ENCODE measurements around the gene C12orf57. TPM values are rescaled to one million over a fixed set of nuclear protein-coding genes. Genes with fewer than 3 reads are reported as not detected.

The C12orf57 gene
- polyA plus RNA-seq, 10 donors = 120 to 180 (median 152) TPM

DNA sequence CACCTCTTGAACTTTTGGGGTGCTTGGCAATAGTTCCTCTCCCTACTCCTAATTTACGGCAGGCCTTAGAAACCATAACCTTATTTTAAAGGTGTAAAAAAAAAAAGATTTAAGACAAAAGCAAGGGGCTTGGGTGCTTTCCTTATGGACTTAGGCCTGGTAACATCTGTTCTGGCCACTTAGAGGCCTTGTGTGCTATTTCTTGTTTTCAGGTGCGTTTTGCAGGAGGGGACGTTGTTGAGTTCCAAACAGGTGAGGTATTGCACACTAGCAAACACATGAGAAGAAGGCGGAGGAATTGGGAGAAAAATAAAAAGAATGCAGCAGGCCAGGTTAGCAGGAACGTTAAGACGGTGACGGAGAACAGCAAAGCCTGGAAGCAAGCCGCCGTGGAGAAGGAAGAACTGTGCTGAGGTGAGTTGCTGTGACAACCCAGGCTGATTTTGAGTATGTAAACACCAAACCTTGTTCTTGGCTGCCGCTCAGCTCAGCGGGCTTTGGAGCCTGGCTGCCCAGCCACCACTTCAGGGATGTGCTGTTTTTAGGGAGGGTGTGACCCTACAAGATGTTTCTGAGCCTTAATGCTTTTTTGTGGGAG is 44.2 kb downstream of the C12orf57 start:
- DNase-seq = no peak

Other genes starting within 250 kb of the C12orf57 start
- gene PIANP, start 243.2 kb upstream of the C12orf57 start, polyA plus RNA-seq (ENCODE audit: insufficient read length in 10 of 10) = 1 to 10 TPM; 2.6 to 7.0 (median 4.4) TPM
- 10 to 100 TPM; 55.6 to 66.6 (median 61.9) TPM for gene COPS7A, start 220.0 kb upstream of the C12orf57 start, polyA plus RNA-seq (ENCODE audit: insufficient read length in 10 of 10)
- 100 to 1,000 TPM; 114 to 157 (median 128) TPM for gene MLF2, start 190.9 kb upstream of the C12orf57 start, polyA plus RNA-seq (ENCODE audit: insufficient read length in 10 of 10)
- 100 to 1,000 TPM; 245 to 421 (median 350) TPM for gene PTMS, start 177.7 kb upstream of the C12orf57 start, polyA plus RNA-seq (ENCODE audit: insufficient read length in 10 of 10)
- 1 to 10 TPM in 1 of 10 donors, under 1 TPM in 9; 0.30 to 1.2 (median 0.53) TPM for gene LAG3, start 171.5 kb upstream of the C12orf57 start, polyA plus RNA-seq (ENCODE audit: insufficient read length in 10 of 10)
- 10 to 100 TPM in 2 of 10 donors, 1 to 10 TPM in 8; 5.9 to 15.5 (median 7.7) TPM for gene CD4, start 154.5 kb upstream of the C12orf57 start, polyA plus RNA-seq (ENCODE audit: insufficient read length in 10 of 10)
- 10 to 100 TPM; 15.3 to 27.6 (median 17.9) TPM for gene GPR162, start 122.2 kb upstream of the C12orf57 start, polyA plus RNA-seq (ENCODE audit: insufficient read length in 10 of 10)
- 10 to 100 TPM; 32.6 to 62.7 (median 44.1) TPM for gene P3H3, start 115.6 kb upstream of the C12orf57 start, polyA plus RNA-seq (ENCODE audit: insufficient read length in 10 of 10)
- gene GNB3, start 103.1 kb upstream of the C12orf57 start, polyA plus RNA-seq (ENCODE audit: insufficient read length in 10 of 10) = 10 to 100 TPM; 10.3 to 40.0 (median 26.3) TPM
- gene CDCA3, start 92.7 kb upstream of the C12orf57 start, polyA plus RNA-seq (ENCODE audit: insufficient read length in 10 of 10) = 10 to 100 TPM; 14.1 to 25.5 (median 19.5) TPM
- gene USP5, start 91.9 kb upstream of the C12orf57 start, polyA plus RNA-seq (ENCODE audit: insufficient read length in 10 of 10) = 10 to 100 TPM; 46.9 to 67.1 (median 59.3) TPM
- gene TPI1, start 76.5 kb upstream of the C12orf57 start, polyA plus RNA-seq (ENCODE audit: insufficient read length in 10 of 10) = 1,000 to 10,000 TPM in 3 of 10 donors, 100 to 1,000 TPM in 7; 716 to 1,072 (median 910) TPM
- gene SPSB2, start 70.7 kb upstream of the C12orf57 start, polyA plus RNA-seq (ENCODE audit: insufficient read length in 10 of 10) = 1 to 10 TPM; 2.5 to 7.0 (median 5.7) TPM
- 10 to 100 TPM in 6 of 10 donors, 1 to 10 TPM in 4; 8.4 to 11.7 (median 10.2) TPM for gene LRRC23, start 39.2 kb upstream of the C12orf57 start, polyA plus RNA-seq (ENCODE audit: insufficient read length in 10 of 10)
- 10 to 100 TPM in 2 of 10 donors, 1 to 10 TPM in 8; 5.2 to 11.7 (median 8.4) TPM for gene ENO2, start 29.4 kb upstream of the C12orf57 start, polyA plus RNA-seq (ENCODE audit: insufficient read length in 10 of 10)
- gene ATN1, start 16.1 kb upstream of the C12orf57 start, polyA plus RNA-seq (ENCODE audit: insufficient read length in 10 of 10) = 10 to 100 TPM; 58.2 to 79.9 (median 68.1) TPM
- not detected for gene RNU7-1, start 206 bp upstream of the C12orf57 start, polyA plus RNA-seq (ENCODE audit: insufficient read length in 10 of 10)
- gene PTPN6, start 7.3 kb downstream of the C12orf57 start, polyA plus RNA-seq (ENCODE audit: insufficient read length in 10 of 10) = 10 to 100 TPM in 1 of 10 donors, 1 to 10 TPM in 9; 4.3 to 10.6 (median 6.6) TPM
- 100 to 1,000 TPM; 254 to 293 (median 280) TPM for gene PHB2, start 26.6 kb downstream of the C12orf57 start, polyA plus RNA-seq (ENCODE audit: insufficient read length in 10 of 10)
- gene EMG1, start 26.9 kb downstream of the C12orf57 start, polyA plus RNA-seq (ENCODE audit: insufficient read length in 10 of 10) = 10 to 100 TPM; 27.1 to 38.6 (median 29.8) TPM
- 10 to 100 TPM; 18.0 to 23.7 (median 20.7) TPM for gene LPCAT3, start 74.5 kb downstream of the C12orf57 start, polyA plus RNA-seq (ENCODE audit: insufficient read length in 10 of 10)
- 100 to 1,000 TPM in 2 of 10 donors, 10 to 100 TPM in 8; 65.9 to 107 (median 83.6) TPM for gene C1S, start 116.7 kb downstream of the C12orf57 start, polyA plus RNA-seq (ENCODE audit: insufficient read length in 10 of 10)
- 100 to 1,000 TPM in 2 of 10 donors, 10 to 100 TPM in 8; 80.3 to 122 (median 98.4) TPM for gene C1R, start 148.4 kb downstream of the C12orf57 start, polyA plus RNA-seq (ENCODE audit: insufficient read length in 10 of 10)
- gene C1RL, start 165.2 kb downstream of the C12orf57 start, polyA plus RNA-seq (ENCODE audit: insufficient read length in 10 of 10) = 10 to 100 TPM; 10.4 to 23.6 (median 11.9) TPM
- gene RBP5, start 184.9 kb downstream of the C12orf57 start, polyA plus RNA-seq (ENCODE audit: insufficient read length in 10 of 10) = 1 to 10 TPM; 1.1 to 8.2 (median 3.3) TPM
- gene CLSTN3, start 186.3 kb downstream of the C12orf57 start, polyA plus RNA-seq (ENCODE audit: insufficient read length in 10 of 10) = 10 to 100 TPM; 11.8 to 25.7 (median 19.1) TPM
- gene PEX5, start 245.7 kb downstream of the C12orf57 start, polyA plus RNA-seq (ENCODE audit: insufficient read length in 10 of 10) = 10 to 100 TPM; 31.6 to 39.0 (median 35.8) TPM

Data from muscle of back (tissue), 11 donors.